Hepatocyte (in vitro differentiated cells): Measurements from ENCODE around the gene ZIC5. TPM values are rescaled to one million over a fixed set of nuclear protein-coding genes. Genes with fewer than 3 reads are reported as not detected.

Source experiments
- DNase-seq: peaks from one replicate; pipeline ENCODE4 v3.0.0-alpha.2; 2016; ENCODE audit warnings: low spot score
- H2AFZ ChIP-seq: fragments of 200-600 bp; sonication (generic); 2 replicates; pipeline ENCODE4 v1.6.0; 2016; ENCODE audit warnings: antibody characterized with exemption, mild to moderate bottlenecking
- H3K27ac ChIP-seq: fragments of 200-600 bp; sonication (generic); 2 replicates; pipeline ENCODE4 v1.5.1; 2016; ENCODE audit warnings: mild to moderate bottlenecking
- H3K27me3 ChIP-seq: fragments of 200-600 bp; sonication (generic); 2 replicates; pipeline ENCODE4 v1.6.1; 2016
- H3K36me3 ChIP-seq: fragments of 200-600 bp; sonication (generic); replicated peaks from 2 replicates; pipeline ENCODE4 v1.5.1; 2016; ENCODE audit warnings: low read depth; ENCODE audit not compliant: insufficient read depth
- H3K4me1 ChIP-seq: fragments of 200-600 bp; sonication (generic); 2 replicates; pipeline ENCODE4 v1.5.1; 2016; ENCODE audit warnings: mild to moderate bottlenecking, moderate library complexity; ENCODE audit not compliant: insufficient read depth
- H3K4me2 ChIP-seq: fragments of 200-600 bp; sonication (generic); 2 replicates; pipeline ENCODE4 v1.6.0; 2016
- H3K4me3 ChIP-seq: fragments of 200-600 bp; sonication (generic); 2 replicates; pipeline ENCODE4 v1.5.1; 2016; ENCODE audit warnings: mild to moderate bottlenecking
- H3K79me2 ChIP-seq: fragments of 200-600 bp; sonication (generic); 2 replicates; pipeline ENCODE4 v1.6.0; 2017; ENCODE audit warnings: mild to moderate bottlenecking
- H3K9me2 ChIP-seq: fragments of 200-600 bp; sonication (generic); replicated peaks from 2 replicates; pipeline ENCODE4 v1.6.0; 2017; ENCODE audit warnings: mild to moderate bottlenecking; ENCODE audit not compliant: insufficient read depth
- H3K9me3 ChIP-seq: fragments of 200-600 bp; sonication (generic); 2 replicates; pipeline ENCODE4 v1.5.1; 2016; ENCODE audit warnings: low read depth, mild to moderate bottlenecking
- H4K20me1 ChIP-seq: fragments of 200-600 bp; sonication (generic); 2 replicates; pipeline ENCODE4 v1.6.0; 2016; ENCODE audit warnings: mild to moderate bottlenecking; ENCODE audit not compliant: insufficient read depth, poor library complexity, severe bottlenecking
- CTCF ChIP-seq: fragments of 200-600 bp; sonication (generic); IDR thresholded peaks from 2 replicates; pipeline ENCODE4 v1.5.1; 2016; ENCODE audit warnings: antibody characterized with exemption, mild to moderate bottlenecking; ENCODE audit not compliant: poor library complexity
- EZH2 ChIP-seq: fragments of 200-600 bp; sonication (generic); IDR thresholded peaks from 2 replicates; pipeline ENCODE4 v1.6.1; 2016; ENCODE audit warnings: antibody characterized with exemption, mild to moderate bottlenecking, borderline replicate concordance
- EZH2phosphoT487 ChIP-seq: fragments of 200-600 bp; sonication (generic); IDR thresholded peaks from one replicate; pipeline ENCODE4 v1.6.1; 2018; ENCODE audit warnings: antibody characterized with exemption, mild to moderate bottlenecking, low read depth, moderate library complexity; ENCODE audit not compliant: unreplicated experiment, severe bottlenecking
- WGBS: methylation state at CpG from one replicate; pipeline ENCODE4 v1.1.6; 2016; ENCODE audit warnings: low lambda C conversion rate; ENCODE audit errors: missing lambda C conversion rate; 5-methylcytosine and 5-hydroxymethylcytosine counted together
- polyA plus RNA-seq: library from polyadenylated mRNA; unstranded; fragments of >200 nt; fragmentation: Nextera tagmentation; extraction: Ambion mirVana; gene quantifications from 2 replicates; pipeline ENCODE4 v1.2.1, GENCODE V29; 2016
- total RNA-seq: library from RNA; depleted of rRNA; stranded (reverse); fragments of >200 nt; gene quantifications from 2 replicates; pipeline ENCODE4 v1.2.3, GENCODE V29; 2014

ZIC5 gene
- total and polyA plus RNA-seq, 2 experiments from 2014 or later = 0.13 TPM; not detected in 1

GRCh38 chr13:99987154-99988019, 15.8 kb upstream of the ZIC5 start:
- no peak overlapping the region for H3K27ac ChIP-seq
- H3K4me1 ChIP-seq = no peaks in the 10 kb centered on the region
- no peak overlapping the region for H2AFZ ChIP-seq
- H3K79me2 ChIP-seq = no peaks in the 10 kb centered on the region
- H3K4me3 ChIP-seq = no peak overlapping the region
- no peak for DNase-seq
- no peaks in the 10 kb centered on the region for H3K9me3 ChIP-seq
- WGBS = 10% methylated on average over 20 of the region's 20 CpGs
- H4K20me1 ChIP-seq = no peaks in the 10 kb centered on the region
- H3K9me2 ChIP-seq = no peaks in the 10 kb centered on the region
- TF ChIP-seq EZH2phosphoT487 (no peak), CTCF (no peak), EZH2 (peak; percentile 26)
- no peak overlapping the region for H3K4me2 ChIP-seq
- H3K27me3 ChIP-seq = peaks cover 97% of the 10 kb centered on the region
- H3K36me3 ChIP-seq = no peaks in the 10 kb centered on the region

- H3K4me3 ChIP-seq = no peak overlapping the region
- H3K9me3 ChIP-seq = no peaks in the 10 kb centered on the region
- no peak overlapping the region for H2AFZ ChIP-seq
- H3K4me1 ChIP-seq = no peaks in the 10 kb centered on the region
- peaks cover 97% of the 10 kb centered on the region for H3K27me3 ChIP-seq
- no peaks in the 10 kb centered on the region for H3K9me2 ChIP-seq
- TF ChIP-seq EZH2phosphoT487 (no peak), CTCF (no peak), EZH2 (no peak)
- H4K20me1 ChIP-seq = no peaks in the 10 kb centered on the region
- DNase-seq = no peak
- H3K4me2 ChIP-seq = no peak overlapping the region
- no peaks in the 10 kb centered on the region for H3K79me2 ChIP-seq
- H3K36me3 ChIP-seq = no peaks in the 10 kb centered on the region
- no peak overlapping the region for H3K27ac ChIP-seq
- WGBS = 46% methylated on average over 8 of the region's 8 CpGs
These were observed 15.2 kb upstream of the ZIC5 start for GRCh38 chr13:99986741-99987140.

- H3K4me2 ChIP-seq = no peak overlapping the region
- H3K9me3 ChIP-seq = no peaks in the 10 kb centered on the region
- H3K4me3 ChIP-seq = no peak overlapping the region
- H3K4me1 ChIP-seq = peaks cover 2% of the 10 kb centered on the region
- TF ChIP-seq EZH2phosphoT487 (peak; percentile 82), CTCF (no peak), EZH2 (peak; percentile 98)
- peaks cover 92% of the 10 kb centered on the region for H3K27me3 ChIP-seq
- H2AFZ ChIP-seq = no peak overlapping the region
- H4K20me1 ChIP-seq = no peaks in the 10 kb centered on the region
- H3K9me2 ChIP-seq = no peaks in the 10 kb centered on the region
- no peak for DNase-seq
- WGBS = 45% methylated on average over 15 of the region's 15 CpGs
- H3K36me3 ChIP-seq = no peaks in the 10 kb centered on the region
- H3K79me2 ChIP-seq = no peaks in the 10 kb centered on the region
- H3K27ac ChIP-seq = no peak overlapping the region
These were observed 14.4 kb upstream of the ZIC5 start for GRCh38 chr13:99985886-99986527.
